C4-2B (cell line): ENCODE measurements around the gene ABLIM3.

Experiments
- H3K27ac ChIP-seq: fragments of 450-650 bp; 2 replicates; pipeline ENCODE4 v1.5.1; 2017
- CTCF ChIP-seq: fragments of 450-650 bp; conservative IDR thresholded peaks from 2 replicates; pipeline ENCODE4 v1.5.1; 2017; ENCODE audit warnings: mild to moderate bottlenecking
- ZFX ChIP-seq: fragments of 450-650 bp; IDR thresholded peaks from 2 replicates; pipeline ENCODE4 v1.6.1; 2017

ABLIM3 gene

DNA sequence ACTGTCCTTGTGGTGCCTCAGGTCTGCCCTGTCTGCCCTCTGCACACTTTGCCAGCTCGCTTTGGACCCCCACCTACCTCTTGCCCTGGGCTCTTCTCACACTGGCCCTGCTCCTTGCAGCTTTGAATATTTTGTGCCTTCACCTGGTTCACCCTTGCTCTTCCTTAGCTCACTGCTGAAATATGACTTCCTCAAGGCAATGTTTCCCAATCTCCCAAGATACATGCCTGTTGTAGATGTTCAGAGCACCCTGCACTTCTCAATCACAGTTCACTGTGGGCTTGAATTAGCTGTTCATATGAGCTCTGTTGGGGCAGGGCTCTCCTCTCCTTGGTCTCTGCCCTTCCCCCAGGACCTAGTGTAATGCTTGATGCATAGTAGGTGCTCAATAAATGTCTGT is 138.4 kb downstream of the ABLIM3 start:
- TF ChIP-seq ZFX (no peak), CTCF (no peak)
- no peak overlapping the region for H3K27ac ChIP-seq

DNA sequence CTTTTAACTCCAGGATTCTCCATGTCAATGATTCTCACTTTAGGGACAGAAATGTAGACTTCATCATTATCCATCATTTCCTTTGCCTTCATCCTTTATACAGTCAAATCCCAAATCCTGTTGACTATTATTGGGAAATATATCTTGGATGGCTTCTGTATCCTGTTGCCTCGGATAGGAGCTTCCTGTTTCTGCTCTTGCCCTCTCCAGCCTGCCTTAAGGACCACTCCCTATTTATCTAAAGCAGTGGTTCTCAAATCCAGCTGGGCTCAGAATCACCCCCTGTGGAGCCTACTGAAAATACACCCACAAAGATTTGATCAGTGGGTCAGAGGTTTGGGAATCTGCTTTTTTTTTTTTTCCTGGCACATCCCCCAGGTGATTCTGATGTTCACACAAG is 138.8 kb downstream of the ABLIM3 start:
- TF ChIP-seq ZFX: no peak
- no peak for TF ChIP-seq CTCF
- no peak overlapping the region for H3K27ac ChIP-seq

GRCh38 chr5:149280802-149281201 is 139.5 kb downstream of the ABLIM3 start:
- TF ChIP-seq CTCF: no peak
- no peak for TF ChIP-seq ZFX
- H3K27ac ChIP-seq: no peak overlapping the region

DNA sequence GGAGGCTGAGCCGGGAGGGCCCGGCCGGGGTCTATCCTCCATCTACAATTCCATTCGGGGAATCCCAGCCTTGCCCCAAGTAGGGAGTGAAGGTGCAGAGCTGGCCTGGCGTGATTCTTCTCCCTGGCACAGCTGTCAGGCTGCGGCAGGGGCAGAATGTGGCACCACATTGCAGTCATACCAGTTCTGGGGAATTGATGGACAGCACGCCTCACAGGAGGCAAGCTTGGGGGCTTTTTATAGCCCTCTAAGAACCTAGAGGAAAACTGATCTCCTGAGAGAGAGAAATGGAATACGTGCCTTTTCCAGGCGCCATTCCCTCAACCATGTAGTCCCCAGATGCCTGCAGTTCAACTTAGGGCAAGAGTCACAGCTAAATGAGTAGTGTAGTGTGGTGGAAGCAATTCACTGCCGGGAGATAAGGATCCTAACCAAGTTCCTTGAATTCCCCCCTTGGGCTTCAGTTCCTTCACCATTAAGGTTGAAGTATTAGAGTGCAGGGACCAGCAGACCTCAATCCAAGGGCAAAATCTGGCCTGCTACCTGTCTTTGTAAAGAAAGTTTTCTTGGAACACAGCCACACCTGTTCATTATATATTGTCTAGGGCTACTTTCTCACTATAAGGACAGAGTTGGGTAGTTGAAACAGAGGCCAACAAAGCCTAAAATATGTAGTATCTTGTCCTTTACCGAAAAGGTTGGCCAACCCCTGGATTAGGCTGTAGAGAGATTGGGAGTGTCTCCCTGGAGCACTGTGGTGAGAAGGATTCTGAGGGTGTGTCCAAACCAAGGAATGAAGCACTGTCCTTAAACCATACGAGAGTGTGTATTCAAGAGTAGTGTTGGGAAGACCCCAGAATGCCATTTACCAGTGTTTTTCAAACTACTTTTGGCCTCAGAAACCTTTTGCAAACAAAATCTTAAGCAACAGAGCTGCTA is 141.0 kb downstream of the ABLIM3 start:
- H3K27ac ChIP-seq: no peak overlapping the region
- TF ChIP-seq ZFX (no peak), CTCF (no peak)

DNA sequence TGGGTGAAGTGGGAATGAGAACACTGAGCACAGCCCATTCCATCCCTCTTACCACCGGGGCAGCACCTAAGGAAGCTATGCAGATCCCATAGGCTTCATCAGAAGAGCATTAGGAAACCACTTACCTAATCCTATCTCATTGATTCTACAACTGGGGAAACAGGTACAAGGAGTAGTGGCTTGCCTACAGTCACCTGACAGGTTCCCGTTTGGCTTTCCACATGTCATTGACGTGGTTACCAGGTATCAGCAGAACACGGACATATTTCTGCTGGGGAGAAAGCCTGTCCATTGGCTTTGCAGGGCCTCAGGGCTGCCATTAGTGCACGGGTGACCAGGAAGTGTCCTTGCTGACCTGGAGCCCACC is 141.7 kb downstream of the ABLIM3 start:
- TF ChIP-seq CTCF (no peak), ZFX (no peak)
- H3K27ac ChIP-seq: no peak overlapping the region

DNA sequence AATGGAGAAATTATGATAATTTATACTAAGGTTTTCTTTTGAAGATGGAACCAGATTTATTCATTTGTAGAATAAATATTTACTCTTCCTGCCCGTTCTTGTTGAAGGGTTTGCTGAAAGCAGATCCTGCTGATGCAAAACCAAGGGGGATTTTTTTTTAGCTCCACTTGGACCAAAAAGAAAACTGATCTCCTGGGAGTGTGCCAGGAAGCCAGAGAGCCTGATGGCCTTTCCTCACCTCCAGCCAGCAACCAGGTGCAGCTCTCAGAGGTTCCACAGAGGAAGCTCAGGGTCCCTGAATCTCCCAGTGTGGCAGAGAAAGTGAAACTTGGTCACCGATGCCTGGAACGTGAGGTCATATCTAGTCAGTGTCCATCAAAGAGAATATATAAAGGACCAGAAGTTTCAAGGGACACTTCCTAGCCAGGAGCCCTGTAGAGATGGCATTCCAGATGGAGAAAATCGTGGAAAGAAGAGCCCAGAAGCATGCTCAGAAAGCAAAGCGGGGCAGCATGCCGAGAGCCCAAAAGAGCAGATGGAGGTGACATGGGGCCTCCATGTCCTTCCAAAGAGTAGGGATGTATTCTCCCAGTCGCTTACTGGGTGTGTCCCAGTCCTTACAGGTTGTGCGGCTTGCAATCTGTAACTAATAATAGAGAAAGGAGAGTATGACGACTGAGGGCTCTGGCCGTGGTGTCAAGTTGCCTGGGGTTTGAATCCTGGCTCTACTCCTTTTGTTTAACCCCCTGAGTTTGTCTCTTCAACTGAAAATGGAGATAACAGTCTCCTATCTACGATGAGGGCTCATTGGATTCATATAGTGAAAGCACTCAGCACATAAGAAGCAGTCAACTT is 142.6 kb downstream of the ABLIM3 start:
- no peak overlapping the region for H3K27ac ChIP-seq
- TF ChIP-seq ZFX (no peak), CTCF (no peak)

- no peak for TF ChIP-seq CTCF
- TF ChIP-seq ZFX: no peak
- H3K27ac ChIP-seq: no peak overlapping the region
Observed at GRCh38 chr5:149284501-149284900, 143.2 kb downstream of the ABLIM3 start.
